ENCODE data around the gene GABRR1.
A peak's percentile ranks its signal among the peaks of the same experiment; 100 is the strongest.
"Not testable (repeated sequence)": the region's sequence is repeated elsewhere in the genome, so short reads cannot be mapped to it uniquely, and the experiment has no call there.

The GABRR1 gene

GRCh38 chr6:89217299-89217910 lies at the start of gene GABRR1:
Gene GABRR1 (minus strand): TSS chr6:89217358. CDS start chr6:89217322, 36 bp downstream.
- DNase-seq (ENCODE audit: low spot score): no peak

- no peak for DNase-seq (ENCODE audit: low spot score)
Observed at GRCh38 chr6:89264296-89264695, 47.1 kb upstream of the GABRR1 start.

GRCh38 chr6:89260832-89261231 lies 43.7 kb upstream of the GABRR1 start:
- peak; percentile 35 for DNase-seq (ENCODE audit: low spot score)

GRCh38 chr6:89260310-89260709 lies 43.2 kb upstream of the GABRR1 start:
- DNase-seq (ENCODE audit: low spot score): no peak

GRCh38 chr6:89258912-89259311 lies 41.8 kb upstream of the GABRR1 start:
- no peak for DNase-seq (ENCODE audit: low spot score)

- DNase-seq (ENCODE audit: low spot score): no peak
Observed at GRCh38 chr6:89257781-89258180, 40.6 kb upstream of the GABRR1 start.

- DNase-seq (ENCODE audit: low spot score): no peak
Observed at GRCh38 chr6:89257346-89257745, 40.2 kb upstream of the GABRR1 start.

- DNase-seq (ENCODE audit: low spot score): no peak
Observed at GRCh38 chr6:89255417-89255816, 38.3 kb upstream of the GABRR1 start.

- no peak for DNase-seq (ENCODE audit: low spot score)
Observed at GRCh38 chr6:89254569-89254968, 37.4 kb upstream of the GABRR1 start.

- no peak for DNase-seq (ENCODE audit: low spot score)
Observed at GRCh38 chr6:89252907-89253306, 35.7 kb upstream of the GABRR1 start.

GRCh38 chr6:89251976-89252375 lies 34.8 kb upstream of the GABRR1 start:
- no peak for DNase-seq (ENCODE audit: low spot score)

GRCh38 chr6:89251170-89251569 lies 34.0 kb upstream of the GABRR1 start:
- DNase-seq (ENCODE audit: low spot score): no peak

GRCh38 chr6:89250239-89250638 lies 33.1 kb upstream of the GABRR1 start:
- DNase-seq (ENCODE audit: low spot score): no peak

GRCh38 chr6:89244241-89244985 lies 27.3 kb upstream of the GABRR1 start:
- no peak for DNase-seq (ENCODE audit: low spot score)

GRCh38 chr6:89243331-89243629 lies 26.1 kb upstream of the GABRR1 start:
- no peak for DNase-seq (ENCODE audit: low spot score)

GRCh38 chr6:89242574-89243330 lies 25.6 kb upstream of the GABRR1 start:
- peak; percentile 69 for DNase-seq (ENCODE audit: low spot score)

GRCh38 chr6:89239338-89239737 lies 22.2 kb upstream of the GABRR1 start:
- DNase-seq (ENCODE audit: low spot score): peak; percentile 63

GRCh38 chr6:89237158-89237557 lies 20.0 kb upstream of the GABRR1 start:
- DNase-seq (ENCODE audit: low spot score): no peak

GRCh38 chr6:89233605-89234004 lies 16.4 kb upstream of the GABRR1 start:
- not testable (repeated sequence) for DNase-seq (ENCODE audit: low spot score)

- no peak for DNase-seq (ENCODE audit: low spot score)
Observed at GRCh38 chr6:89222712-89223039, 5.5 kb upstream of the GABRR1 start.

GRCh38 chr6:89221971-89222711 lies 5.0 kb upstream of the GABRR1 start:
- no peak for DNase-seq (ENCODE audit: low spot score)

- no peak for DNase-seq (ENCODE audit: low spot score)
Observed at GRCh38 chr6:89221129-89221528, 4.0 kb upstream of the GABRR1 start.

- no peak for DNase-seq (ENCODE audit: low spot score)
Observed at GRCh38 chr6:89216411-89216810, 747 bp downstream of the GABRR1 start.

All from HuH-7 (cell line).